HG03135 (cell line): ENCODE results near the gene ST14.

Experiments used
- ATAC-seq: cut with Tn5 transposase; IDR thresholded peaks from one replicate; pipeline ENCODE4 v1.9.1; 2021; ENCODE audit warnings: mild to moderate bottlenecking, moderate library complexity; ENCODE audit not compliant: unreplicated experiment

The ST14 gene

GRCh38 chr11:130133716-130134115, 25.9 kb upstream of the ST14 start:
- ATAC-seq: no peak

GRCh38 chr11:130136107-130136506, 23.5 kb upstream of the ST14 start:
- ATAC-seq: no peak

GRCh38 chr11:130137999-130138398, 21.6 kb upstream of the ST14 start:
- no peak for ATAC-seq

GRCh38 chr11:130139401-130139800, 20.2 kb upstream of the ST14 start:
- ATAC-seq: no peak

- no peak for ATAC-seq
These were observed 17.8 kb upstream of the ST14 start for GRCh38 chr11:130141561-130142341.

GRCh38 chr11:130144141-130144540, 15.4 kb upstream of the ST14 start:
- no peak for ATAC-seq

- ATAC-seq: no peak
These were observed 14.7 kb upstream of the ST14 start for GRCh38 chr11:130144861-130145281.

- ATAC-seq: no peak
These were observed 14.2 kb upstream of the ST14 start for GRCh38 chr11:130145311-130145812.

GRCh38 chr11:130145975-130146776, 13.4 kb upstream of the ST14 start:
- no peak for ATAC-seq

GRCh38 chr11:130146796-130147195, 12.8 kb upstream of the ST14 start:
- no peak for ATAC-seq

- ATAC-seq: no peak
These were observed 10.7 kb upstream of the ST14 start for GRCh38 chr11:130148796-130149326.

GRCh38 chr11:130150790-130151189, 8.8 kb upstream of the ST14 start:
- no peak for ATAC-seq

- no peak for ATAC-seq
These were observed 8.4 kb upstream of the ST14 start for GRCh38 chr11:130151196-130151595.

- ATAC-seq: no peak
These were observed 3.2 kb upstream of the ST14 start for GRCh38 chr11:130156108-130157022.

- ATAC-seq: no peak
These were observed 2.5 kb upstream of the ST14 start for GRCh38 chr11:130157101-130157500.

- ATAC-seq: no peak
These were observed 1.7 kb upstream of the ST14 start for GRCh38 chr11:130157840-130158239.

GRCh38 chr11:130159139-130159538, 443 bp upstream of the ST14 start:
- ATAC-seq: no peak

GRCh38 chr11:130160498-130161155, 1.0 kb downstream of the ST14 start:
- no peak for ATAC-seq

- no peak for ATAC-seq
These were observed 2.0 kb downstream of the ST14 start for GRCh38 chr11:130161441-130162145.

- ATAC-seq: no peak
These were observed 3.2 kb downstream of the ST14 start for GRCh38 chr11:130162733-130163132.
